Smooth muscle cell (in vitro differentiated cells): ENCODE data around the gene KLHL29. TPM values are rescaled to one million over a fixed set of nuclear protein-coding genes. Genes with fewer than 3 reads are reported as not detected.

Source experiments
- DNase-seq: peaks from one replicate; lab custom pipeline; 2025; ENCODE audit not compliant: unreplicated experiment; lab: John Stamatoyannopoulos, UW
- H2AFZ ChIP-seq: fragments of 200-600 bp; sonication (generic); 2 replicates; pipeline ENCODE4 v1.6.0; 2016; ENCODE audit warnings: antibody characterized with exemption, low read depth, mild to moderate bottlenecking
- H3F3A ChIP-seq: fragments of 200-600 bp; sonication (generic); 2 replicates; pipeline ENCODE4 v1.6.0; 2017; ENCODE audit warnings: antibody characterized with exemption, low read depth
- H3K27ac ChIP-seq: fragments of 200-600 bp; sonication (generic); 2 replicates; pipeline ENCODE4 v1.5.1; 2016; ENCODE audit warnings: low read depth, mild to moderate bottlenecking
- H3K27me3 ChIP-seq: fragments of 200-600 bp; sonication (generic); 2 replicates; pipeline ENCODE4 v1.6.1; 2016; ENCODE audit warnings: low read depth, mild to moderate bottlenecking
- H3K36me3 ChIP-seq: fragments of 200-600 bp; sonication (generic); 2 replicates; pipeline ENCODE4 v1.5.1; 2016; ENCODE audit warnings: low read depth
- H3K4me1 ChIP-seq: fragments of 200-600 bp; sonication (generic); 2 replicates; pipeline ENCODE4 v1.5.1; 2016; ENCODE audit warnings: low read depth
- H3K4me2 ChIP-seq: fragments of 200-600 bp; sonication (generic); 2 replicates; pipeline ENCODE4 v1.6.0; 2016; ENCODE audit warnings: mild to moderate bottlenecking
- H3K4me3 ChIP-seq: fragments of 200-600 bp; sonication (generic); 2 replicates; pipeline ENCODE4 v1.5.1; 2016; ENCODE audit warnings: mild to moderate bottlenecking
- H3K79me2 ChIP-seq: fragments of 200-600 bp; sonication (generic); 2 replicates; pipeline ENCODE4 v1.6.0; 2016; ENCODE audit warnings: low read depth, mild to moderate bottlenecking
- H3K9ac ChIP-seq: fragments of 200-600 bp; sonication (generic); 2 replicates; pipeline ENCODE4 v1.6.0; 2016; ENCODE audit warnings: low read depth
- H3K9me3 ChIP-seq: fragments of 200-600 bp; sonication (generic); replicated peaks from 2 replicates; pipeline ENCODE4 v1.5.1; 2016; ENCODE audit warnings: low read depth
- H4K20me1 ChIP-seq: fragments of 200-600 bp; sonication (generic); 2 replicates; pipeline ENCODE4 v1.6.0; 2016; ENCODE audit warnings: low read depth
- CTCF ChIP-seq: fragments of 200-600 bp; sonication (generic); IDR thresholded peaks from 2 replicates; pipeline ENCODE4 v1.5.1; 2017; ENCODE audit warnings: borderline replicate concordance, mild to moderate bottlenecking, antibody characterized with exemption; ENCODE audit not compliant: insufficient read depth, poor library complexity, severe bottlenecking
- WGBS: methylation state at CpG from one replicate; pipeline ENCODE4 v1.1.7; 2016; ENCODE audit warnings: low lambda C conversion rate; 5-methylcytosine and 5-hydroxymethylcytosine counted together
- polyA plus RNA-seq: library from polyadenylated mRNA; unstranded; fragments of >200 nt; fragmentation: Nextera tagmentation; extraction: Ambion mirVana; gene quantifications from 2 replicates; pipeline ENCODE4 v1.2.1, GENCODE V29; 2016
- total RNA-seq: library from RNA; depleted of rRNA; stranded (reverse); fragments of >200 nt; gene quantifications from 2 replicates; pipeline ENCODE4 v1.2.3, GENCODE V29; 2014

The KLHL29 gene
- total and polyA plus RNA-seq, 2 experiments from 2014 or later: 3.1 to 6.6 TPM

GRCh38 chr2:23522726-23523372 lies 137.9 kb downstream of the KLHL29 start:
- Histone ChIP-seq H4K20me1 (peaks cover 37% of the 10 kb centered on the region), H2AFZ (no peak overlapping the region)
- WGBS: 81% methylated on average over 15 of the region's 15 CpGs

DNA sequence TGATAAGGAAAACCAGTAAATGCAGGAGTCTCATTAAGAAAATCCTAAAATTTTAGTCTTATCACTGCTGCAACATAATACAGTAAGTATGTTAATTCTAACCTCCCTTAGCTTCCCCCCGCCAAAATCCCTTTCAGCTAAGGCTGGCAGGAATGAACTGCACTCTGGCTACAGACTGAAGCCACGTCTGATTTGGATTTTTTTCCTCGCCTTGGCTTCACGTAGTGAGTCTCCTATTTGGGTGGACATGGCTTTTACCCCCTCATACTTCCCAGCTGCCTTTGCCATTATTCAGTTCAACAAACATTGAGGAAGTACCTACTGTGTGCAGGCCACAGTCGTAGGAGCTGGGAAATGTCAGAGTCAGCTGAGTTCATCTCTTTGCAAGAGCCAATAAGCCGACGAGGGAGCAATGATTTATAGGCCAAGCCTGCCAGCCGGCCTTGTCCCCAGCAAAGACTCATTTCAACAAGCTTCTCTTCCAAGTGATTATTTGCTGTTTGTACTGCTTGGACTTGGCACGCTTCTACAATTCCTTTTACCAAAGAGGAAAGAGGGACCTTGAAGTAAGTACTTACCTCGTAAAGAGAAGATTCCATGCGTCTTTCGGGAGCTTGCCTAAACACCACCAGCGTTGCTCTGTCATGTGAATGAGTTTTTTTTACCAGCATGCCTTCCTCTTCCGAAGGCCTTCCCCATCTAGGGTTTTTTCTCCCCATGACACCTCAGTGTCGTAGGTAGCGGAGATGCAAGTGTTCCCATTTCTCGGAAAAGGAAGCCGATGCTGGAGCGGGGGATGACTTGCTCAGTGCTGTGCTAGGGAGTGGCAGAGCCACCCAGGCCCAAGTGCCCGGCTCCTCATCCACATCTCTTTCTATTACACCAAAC lies 138.6 kb downstream of the KLHL29 start:
- H3K9ac ChIP-seq: no peak overlapping the region
- H4K20me1 ChIP-seq: peaks cover 34% of the 10 kb centered on the region
- 49% methylated on average over 20 of the region's 20 CpGs for whole genome bisulfite sequencing
- no peaks in the 10 kb centered on the region for H3K79me2 ChIP-seq
- no peaks in the 10 kb centered on the region for H3K36me3 ChIP-seq
- peak overlapping the region; percentile 11 for H3K4me2 ChIP-seq
- H3K9me3 ChIP-seq: no peaks in the 10 kb centered on the region
- peaks cover 3% of the 10 kb centered on the region for H3K4me1 ChIP-seq
- DNase-seq: no peak
- TF ChIP-seq CTCF: no peak
- H3K27me3 ChIP-seq: no peaks in the 10 kb centered on the region
- H3F3A ChIP-seq: no peaks in the 10 kb centered on the region
- H3K4me3 ChIP-seq: no peak overlapping the region
- no peak overlapping the region for H3K27ac ChIP-seq
- H2AFZ ChIP-seq: no peak overlapping the region

More at GRCh38 chr2:23522726-23523372, 137.9 kb downstream of the KLHL29 start:
- Histone ChIP-seq H3K27me3 (no peaks in the 10 kb centered on the region), H3K4me3 (no peak overlapping the region), H3K9me3 (no peaks in the 10 kb centered on the region), H3K79me2 (no peaks in the 10 kb centered on the region), H3K4me2 (peak overlapping the region; percentile 11), H3K9ac (no peak overlapping the region), H3K36me3 (no peaks in the 10 kb centered on the region), H3F3A (no peaks in the 10 kb centered on the region), H3K4me1 (peaks cover 3% of the 10 kb centered on the region), H3K27ac (no peak overlapping the region)
- no peak for TF ChIP-seq CTCF
- no peak for DNase-seq

- Histone ChIP-seq H3K4me1 (peaks cover 3% of the 10 kb centered on the region), H3K27me3 (no peaks in the 10 kb centered on the region), H3K4me3 (no peak overlapping the region), H3K79me2 (no peaks in the 10 kb centered on the region), H2AFZ (no peak overlapping the region), H3K9me3 (no peaks in the 10 kb centered on the region), H3K27ac (no peak overlapping the region), H3K36me3 (no peaks in the 10 kb centered on the region), H3K9ac (no peak overlapping the region), H3K4me2 (peak overlapping the region; percentile 11), H4K20me1 (peaks cover 34% of the 10 kb centered on the region), H3F3A (no peaks in the 10 kb centered on the region)
- no peak for DNase-seq
- 59% methylated on average over 19 of the region's 19 CpGs for WGBS
- no peak for TF ChIP-seq CTCF
Observed at GRCh38 chr2:23524261-23524706, 139.3 kb downstream of the KLHL29 start.
